ENCODE results near the gene LTBP3. TPM values are rescaled to one million over a fixed set of nuclear protein-coding genes. Genes with fewer than 3 reads are reported as not detected.

LTBP3 gene
- total and polyA plus RNA-seq, 8 donors, result 44.7 to 151 (median 68.6) TPM

- 83 to 94% methylated on average over 4 of the region's 4 CpGs for WGBS, 2 donors
- Histone ChIP-seq H3K27me3 (no peaks in the 10 kb centered on the region), H3K4me3 (no peak overlapping the region), H3K27ac (no peak overlapping the region), H3K4me1 (peaks cover 0 to 10% (median 0%) of the 10 kb centered on the region in 3 donors), H3K9me3 (no peaks in the 10 kb centered on the region), H3K36me3 (no peaks in the 10 kb centered on the region)
- intact Hi-C loops (cut with DNase I), result no loop called here
- ATAC-seq (no peak), DNase-seq (no peak), FAIRE-seq (no peak)
- TF ChIP-seq CTCF (IDR thresholded peaks at IDR 0.05), result no peak
Observed at GRCh38 chr11:65579291-65579690, 21.1 kb upstream of the LTBP3 start.

GRCh38 chr11:65578667-65579066, 20.5 kb upstream of the LTBP3 start:
- Histone ChIP-seq H3K27ac (no peak overlapping the region), H3K4me3 (no peak overlapping the region), H3K4me1 (peaks cover 0 to 14% (median 2%) of the 10 kb centered on the region in 3 donors), H3K36me3 (no peaks in the 10 kb centered on the region), H3K9me3 (no peaks in the 10 kb centered on the region), H3K27me3 (no peaks in the 10 kb centered on the region)
- 76 to 83% methylated on average over 3 of the region's 3 CpGs for WGBS, 2 donors
- ATAC-seq (no peak), FAIRE-seq (no peak), DNase-seq (no peak)
- TF ChIP-seq CTCF (IDR thresholded peaks at IDR 0.05), result no peak
- intact Hi-C loops (cut with DNase I), result no loop called here

- FAIRE-seq, result no peak
- Histone ChIP-seq H3K36me3 (no peaks in the 10 kb centered on the region), H3K27me3 (no peaks in the 10 kb centered on the region), H3K4me3 (peak overlapping the region in 1 of 4 donors; percentile 88), H3K9me3 (no peaks in the 10 kb centered on the region), H3K27ac (no peak overlapping the region), H3K4me1 (peaks cover 0 to 19% (median 6%) of the 10 kb centered on the region in 3 donors)
- TF ChIP-seq CTCF (IDR thresholded peaks at IDR 0.05), result no peak
- DNase-seq, result no peak
- no peak for ATAC-seq
- intact Hi-C loops (cut with DNase I), result no loop called here
- 87 to 95% methylated on average over 7 of the region's 7 CpGs for WGBS, 2 donors
Observed at GRCh38 chr11:65578134-65578533, 20.0 kb upstream of the LTBP3 start.

GRCh38 chr11:65577756-65578109, 19.6 kb upstream of the LTBP3 start:
- DNase-seq, result no peak
- ATAC-seq, result no peak
- Histone ChIP-seq H3K36me3 (no peaks in the 10 kb centered on the region), H3K9me3 (no peaks in the 10 kb centered on the region), H3K27ac (peak overlapping the region in 1 of 4 donors; percentile 57), H3K4me3 (peak overlapping the region in 1 of 4 donors; percentile 88), H3K27me3 (no peaks in the 10 kb centered on the region), H3K4me1 (peaks cover 0 to 20% (median 6%) of the 10 kb centered on the region in 3 donors)
- WGBS, 2 donors, result 55 to 58% methylated on average over 8 of the region's 8 CpGs
- FAIRE-seq, result no peak
- intact Hi-C loops (cut with DNase I), result no loop called here
- TF ChIP-seq CTCF (IDR thresholded peaks at IDR 0.05), result no peak

- DNase-seq (peak in 5 of 6 donors; percentile 52 to 84 (median 76)), ATAC-seq (peak; percentile 6 to 46 (median 8)), FAIRE-seq (no peak)
- peak overlapping the region in 3 of 4 donors; percentile 28 to 57 (median 36) for H3K27ac ChIP-seq
- no peaks in the 10 kb centered on the region for H3K9me3 ChIP-seq
- intact Hi-C loops (cut with DNase I), result no loop called here
- 64% methylated on average over 18 of the region's 18 CpGs for WGBS, 2 donors
- H3K27me3 ChIP-seq, result no peaks in the 10 kb centered on the region
- H3K36me3 ChIP-seq, result no peaks in the 10 kb centered on the region
- no peak for TF ChIP-seq CTCF (IDR thresholded peaks at IDR 0.05)
- peaks cover 0 to 21% (median 6%) of the 10 kb centered on the region in 3 donors for H3K4me1 ChIP-seq
- H3K4me3 ChIP-seq, result peak overlapping the region in 3 of 4 donors; percentile 23 to 88 (median 87)
Observed at GRCh38 chr11:65576867-65577755, 19.0 kb upstream of the LTBP3 start.
